Measurements from ENCODE around the gene BEND5. TPM values are rescaled to one million over a fixed set of nuclear protein-coding genes. Genes with fewer than 3 reads are reported as not detected.

The BEND5 gene
- total RNA-seq, 3 donors from 2014 or later (not counting 1 experiment from before 2014, with no cell fraction given): 1.2 to 5.1 (median 2.6) TPM

DNA sequence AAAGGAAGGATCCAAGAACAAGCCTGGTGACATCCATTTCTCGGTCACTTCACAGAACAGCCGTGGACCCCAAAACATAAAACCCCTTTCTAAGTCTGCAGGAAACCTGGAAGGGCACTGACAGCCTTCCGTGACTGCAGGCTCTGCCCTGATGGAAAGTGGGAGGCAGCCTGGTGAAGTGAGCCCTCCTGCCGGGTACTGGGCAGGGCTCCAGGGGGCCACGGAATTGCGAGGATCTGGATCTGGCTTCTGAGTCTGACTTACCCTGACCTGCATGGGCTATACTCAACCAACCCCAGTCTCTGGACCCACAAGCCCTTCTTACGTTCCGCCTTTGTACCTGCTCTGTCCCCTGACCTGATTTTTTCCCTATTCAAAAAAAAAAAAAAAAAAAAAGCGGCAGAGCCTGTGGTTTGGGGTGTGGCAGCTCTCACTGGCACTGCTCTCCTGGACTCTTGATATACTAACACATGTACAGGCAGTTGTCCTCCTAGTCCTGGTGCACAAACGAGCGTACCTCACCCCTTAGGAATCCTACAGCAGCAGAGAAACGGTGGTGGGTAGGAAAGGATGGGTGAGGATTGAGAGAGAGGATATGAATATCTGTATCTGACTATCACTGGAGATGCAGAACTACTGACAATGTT, 82.9 kb downstream of the BEND5 start:
- H3K27me3 Mint-ChIP-seq (ENCODE audit: low read depth in 2 of 2): no peaks in the 10 kb centered on the region
- H3K4me1 Mint-ChIP-seq: no peaks in the 10 kb centered on the region
- no peak for DNase-seq
- no peak overlapping the region for H3K4me3 ChIP-seq (ENCODE audit: low read length)
- H3K27ac ChIP-seq (ENCODE audit: low read length): no peak overlapping the region
- no peak for ATAC-seq
- H3K27ac Mint-ChIP-seq: no peak overlapping the region
- H3K9me3 ChIP-seq (ENCODE audit: control insufficient read depth, insufficient read depth, low read length): no peaks in the 10 kb centered on the region
- no peaks in the 10 kb centered on the region for H3K9me3 Mint-ChIP-seq
- intact Hi-C loops (cut with micrococcal nuclease): no loop called here
- no peaks in the 10 kb centered on the region for H3K36me3 Mint-ChIP-seq
- H3K27me3 ChIP-seq (ENCODE audit: control insufficient read depth, insufficient read depth, low read length): no peaks in the 10 kb centered on the region
- TF ChIP-seq, protein P1, sequence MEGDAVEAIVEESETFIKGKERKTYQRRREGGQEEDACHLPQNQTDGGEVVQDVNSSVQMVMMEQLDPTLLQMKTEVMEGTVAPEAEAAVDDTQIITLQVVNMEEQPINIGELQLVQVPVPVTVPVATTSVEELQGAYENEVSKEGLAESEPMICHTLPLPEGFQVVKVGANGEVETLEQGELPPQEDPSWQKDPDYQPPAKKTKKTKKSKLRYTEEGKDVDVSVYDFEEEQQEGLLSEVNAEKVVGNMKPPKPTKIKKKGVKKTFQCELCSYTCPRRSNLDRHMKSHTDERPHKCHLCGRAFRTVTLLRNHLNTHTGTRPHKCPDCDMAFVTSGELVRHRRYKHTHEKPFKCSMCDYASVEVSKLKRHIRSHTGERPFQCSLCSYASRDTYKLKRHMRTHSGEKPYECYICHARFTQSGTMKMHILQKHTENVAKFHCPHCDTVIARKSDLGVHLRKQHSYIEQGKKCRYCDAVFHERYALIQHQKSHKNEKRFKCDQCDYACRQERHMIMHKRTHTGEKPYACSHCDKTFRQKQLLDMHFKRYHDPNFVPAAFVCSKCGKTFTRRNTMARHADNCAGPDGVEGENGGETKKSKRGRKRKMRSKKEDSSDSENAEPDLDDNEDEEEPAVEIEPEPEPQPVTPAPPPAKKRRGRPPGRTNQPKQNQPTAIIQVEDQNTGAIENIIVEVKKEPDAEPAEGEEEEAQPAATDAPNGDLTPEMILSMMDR (IDR thresholded peaks at IDR 0.05): no peak
- H3K4me1 ChIP-seq (ENCODE audit: control insufficient read depth, insufficient read depth, low read length): no peaks in the 10 kb centered on the region
- WGBS (ENCODE audit: insufficient coverage): 87% methylated on average over 11 of the region's 12 CpGs
- no peaks in the 10 kb centered on the region for H3K36me3 ChIP-seq (ENCODE audit: control insufficient read depth, insufficient read depth, low read length)
- H3K4me3 Mint-ChIP-seq: no peak overlapping the region

DNA sequence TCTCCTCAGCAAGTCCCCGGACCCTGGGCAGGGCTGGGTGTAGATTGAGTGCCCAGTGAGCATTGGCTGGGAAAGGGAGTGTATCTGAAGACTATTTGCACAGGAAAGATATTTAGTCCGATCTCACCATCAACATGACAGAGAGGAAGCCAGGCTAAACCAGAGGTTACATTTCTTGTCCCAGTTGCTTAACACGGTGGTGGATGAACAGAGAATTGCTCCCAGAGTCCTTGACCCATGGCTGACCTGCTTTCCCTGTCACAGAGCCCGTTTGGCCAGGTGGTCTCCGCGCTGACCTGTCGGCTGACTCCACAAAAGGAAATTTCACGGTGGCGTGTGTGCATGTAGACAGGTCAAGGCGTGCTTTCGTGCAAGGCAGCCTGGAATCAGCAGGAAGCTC, 83.5 kb downstream of the BEND5 start:
- Mint-ChIP-seq H3K36me3 (no peaks in the 10 kb centered on the region), H3K27ac (no peak overlapping the region), H3K4me1 (no peaks in the 10 kb centered on the region), H3K4me3 (no peak overlapping the region), H3K27me3 (ENCODE audit: low read depth in 2 of 2) (no peaks in the 10 kb centered on the region), H3K9me3 (no peaks in the 10 kb centered on the region)
- Histone ChIP-seq H3K36me3 (ENCODE audit: control insufficient read depth, insufficient read depth, low read length) (no peaks in the 10 kb centered on the region), H3K4me3 (ENCODE audit: low read length) (no peak overlapping the region), H3K27me3 (ENCODE audit: control insufficient read depth, insufficient read depth, low read length) (no peaks in the 10 kb centered on the region), H3K4me1 (ENCODE audit: control insufficient read depth, insufficient read depth, low read length) (no peaks in the 10 kb centered on the region), H3K9me3 (ENCODE audit: control insufficient read depth, insufficient read depth, low read length) (no peaks in the 10 kb centered on the region), H3K27ac (ENCODE audit: low read length) (no peak overlapping the region)
- ATAC-seq (no peak), DNase-seq (no peak)
- 86% methylated on average over 11 of the region's 11 CpGs for WGBS (ENCODE audit: insufficient coverage)
- TF ChIP-seq, protein P1 (IDR thresholded peaks at IDR 0.05): no peak
- intact Hi-C loops (cut with micrococcal nuclease): no loop called here

DNA sequence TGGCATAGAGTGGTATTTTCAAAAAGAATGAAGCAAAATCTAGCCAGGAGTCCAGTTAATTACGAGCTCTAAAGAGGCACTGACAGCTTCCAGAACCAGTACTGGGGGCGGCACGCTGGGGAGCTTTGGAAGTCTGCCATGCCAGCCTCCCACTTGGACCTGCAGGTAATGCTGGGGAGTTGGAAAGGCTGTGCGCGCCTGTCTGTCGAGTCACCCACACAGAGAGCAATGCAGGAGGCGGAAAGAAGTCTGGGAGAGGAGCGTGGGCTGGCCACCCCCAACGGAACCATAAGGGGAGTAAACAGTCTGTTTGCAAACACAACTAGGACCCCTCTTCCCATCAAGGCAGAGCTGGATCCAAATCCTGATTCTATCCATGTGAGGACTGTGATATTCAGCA, 84.5 kb downstream of the BEND5 start:
- WGBS (ENCODE audit: insufficient coverage): 82% methylated on average over 9 of the region's 9 CpGs
- no peaks in the 10 kb centered on the region for H3K27me3 ChIP-seq (ENCODE audit: control insufficient read depth, insufficient read depth, low read length)
- DNase-seq: no peak
- H3K36me3 ChIP-seq (ENCODE audit: control insufficient read depth, insufficient read depth, low read length): no peaks in the 10 kb centered on the region
- no peaks in the 10 kb centered on the region for H3K4me1 ChIP-seq (ENCODE audit: control insufficient read depth, insufficient read depth, low read length)
- Mint-ChIP-seq H3K27ac (no peak overlapping the region), H3K36me3 (no peaks in the 10 kb centered on the region), H3K9me3 (no peaks in the 10 kb centered on the region), H3K4me3 (no peak overlapping the region), H3K4me1 (no peaks in the 10 kb centered on the region), H3K27me3 (ENCODE audit: low read depth in 2 of 2) (no peaks in the 10 kb centered on the region)
- no peak for ATAC-seq
- H3K4me3 ChIP-seq (ENCODE audit: low read length): no peak overlapping the region
- no peaks in the 10 kb centered on the region for H3K9me3 ChIP-seq (ENCODE audit: control insufficient read depth, insufficient read depth, low read length)
- H3K27ac ChIP-seq (ENCODE audit: low read length): no peak overlapping the region
- TF ChIP-seq, protein P1 (IDR thresholded peaks at IDR 0.05): no peak
- intact Hi-C loops (cut with micrococcal nuclease): no loop called here

DNA sequence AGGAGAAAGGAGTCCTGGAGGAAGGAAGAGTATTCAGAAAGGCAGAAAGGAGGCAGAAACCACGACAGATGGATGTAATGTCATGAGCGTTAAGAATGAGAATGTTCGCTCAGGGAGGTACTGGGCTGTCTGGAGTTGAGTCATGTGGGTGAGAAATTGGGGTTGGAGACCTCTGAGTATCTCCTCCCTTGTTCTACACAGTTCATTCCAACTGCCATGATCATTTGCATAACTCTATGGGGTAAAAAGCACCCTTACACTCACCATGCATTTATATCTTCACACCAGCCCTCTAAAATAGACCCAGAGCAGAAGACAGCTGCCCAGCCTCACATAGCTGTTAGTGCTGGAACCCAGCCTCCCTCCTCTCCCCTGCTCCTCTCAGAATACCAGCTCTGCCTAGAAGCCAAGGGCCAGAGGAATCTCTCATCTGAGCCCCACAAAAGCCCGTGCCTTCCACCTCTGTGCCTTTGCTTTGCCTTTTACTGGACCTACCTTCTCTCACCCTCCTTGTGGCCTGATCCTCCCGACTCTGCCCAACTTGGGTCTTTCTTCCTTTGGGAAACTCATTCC, 85.2 kb downstream of the BEND5 start:
- Histone ChIP-seq H3K4me3 (ENCODE audit: low read length) (no peak overlapping the region), H3K9me3 (ENCODE audit: control insufficient read depth, insufficient read depth, low read length) (no peaks in the 10 kb centered on the region), H3K27ac (ENCODE audit: low read length) (no peak overlapping the region), H3K36me3 (ENCODE audit: control insufficient read depth, insufficient read depth, low read length) (no peaks in the 10 kb centered on the region), H3K27me3 (ENCODE audit: control insufficient read depth, insufficient read depth, low read length) (no peaks in the 10 kb centered on the region), H3K4me1 (ENCODE audit: control insufficient read depth, insufficient read depth, low read length) (no peaks in the 10 kb centered on the region)
- Mint-ChIP-seq H3K4me3 (no peak overlapping the region), H3K27ac (no peak overlapping the region), H3K9me3 (no peaks in the 10 kb centered on the region), H3K4me1 (no peaks in the 10 kb centered on the region), H3K27me3 (ENCODE audit: low read depth in 2 of 2) (no peaks in the 10 kb centered on the region), H3K36me3 (no peaks in the 10 kb centered on the region)
- DNase-seq: no peak
- intact Hi-C loops (cut with micrococcal nuclease): no loop called here
- 71% methylated on average over 5 of the region's 5 CpGs for WGBS (ENCODE audit: insufficient coverage)
- TF ChIP-seq, protein P1 (IDR thresholded peaks at IDR 0.05): no peak
- no peak for ATAC-seq

Measured in natural killer cell (primary cell).